SK-N-MC (cell line): ENCODE measurements around the gene TBCEL.

Experiments used
- EZH2 ChIP-seq: fragments of 200-600 bp; sonication (generic); IDR thresholded peaks from one replicate; pipeline ENCODE4 v1.6.1; 2017; ENCODE audit warnings: antibody characterized with exemption
- FOXP2 ChIP-seq: optimal IDR thresholded peaks from 2 replicates; pipeline ENCODE3; 2011; ENCODE audit warnings: mild to moderate bottlenecking, moderate library complexity; ENCODE audit not compliant: insufficient read depth; ENCODE audit errors: extremely low read length, control extremely low read depth
- POLR2AphosphoS5 ChIP-seq: IDR thresholded peaks from 2 replicates; pipeline ENCODE4 v1.6.1; 2012; ENCODE audit warnings: mild to moderate bottlenecking, low read depth, low read length, borderline replicate concordance

DNA sequence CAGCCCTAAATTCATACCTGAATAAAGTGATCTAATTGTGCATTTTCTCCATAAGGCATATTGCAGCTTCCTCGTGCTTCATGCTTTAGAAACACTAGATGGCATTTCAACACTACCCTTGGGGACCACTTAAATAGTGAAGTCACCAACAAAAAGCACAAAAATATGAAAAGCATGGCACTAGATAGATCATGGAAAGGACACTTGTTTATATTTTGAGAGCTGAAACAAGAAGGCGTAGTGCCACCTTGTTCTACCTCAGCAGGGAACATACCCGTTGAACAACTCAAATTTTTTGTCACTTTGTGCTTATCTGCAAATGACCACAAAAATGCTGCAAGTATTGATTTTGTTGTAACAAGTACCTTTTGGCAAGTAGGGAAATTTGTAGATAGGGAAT lies 8.6 kb downstream of the TBCEL start:
- no peak for TF ChIP-seq EZH2
- no peak for TF ChIP-seq FOXP2
- TF ChIP-seq POLR2AphosphoS5, result no peak
